ENCODE measurements around the gene AURKA.

DNA sequence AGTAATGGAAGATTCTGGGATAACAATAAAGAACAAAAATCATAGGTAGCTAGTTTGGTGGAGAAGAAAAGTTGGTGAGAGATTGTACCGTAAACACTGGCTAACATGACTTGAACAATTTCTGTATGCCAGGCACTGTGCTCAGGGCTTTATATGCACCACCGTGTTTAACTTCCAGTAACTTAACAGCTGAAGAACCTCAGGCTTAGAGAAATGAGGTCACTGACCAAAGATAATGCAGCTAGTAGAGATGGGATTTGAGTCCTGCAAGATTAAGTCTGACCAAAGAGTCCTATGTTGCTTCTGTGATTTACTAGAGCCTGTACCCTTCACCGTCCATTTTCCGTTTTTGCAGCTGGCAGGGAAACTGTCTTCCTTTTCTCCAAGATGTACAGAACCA is 3.2 kb upstream of the AURKA start:
- TF ChIP-seq, protein P1, sequence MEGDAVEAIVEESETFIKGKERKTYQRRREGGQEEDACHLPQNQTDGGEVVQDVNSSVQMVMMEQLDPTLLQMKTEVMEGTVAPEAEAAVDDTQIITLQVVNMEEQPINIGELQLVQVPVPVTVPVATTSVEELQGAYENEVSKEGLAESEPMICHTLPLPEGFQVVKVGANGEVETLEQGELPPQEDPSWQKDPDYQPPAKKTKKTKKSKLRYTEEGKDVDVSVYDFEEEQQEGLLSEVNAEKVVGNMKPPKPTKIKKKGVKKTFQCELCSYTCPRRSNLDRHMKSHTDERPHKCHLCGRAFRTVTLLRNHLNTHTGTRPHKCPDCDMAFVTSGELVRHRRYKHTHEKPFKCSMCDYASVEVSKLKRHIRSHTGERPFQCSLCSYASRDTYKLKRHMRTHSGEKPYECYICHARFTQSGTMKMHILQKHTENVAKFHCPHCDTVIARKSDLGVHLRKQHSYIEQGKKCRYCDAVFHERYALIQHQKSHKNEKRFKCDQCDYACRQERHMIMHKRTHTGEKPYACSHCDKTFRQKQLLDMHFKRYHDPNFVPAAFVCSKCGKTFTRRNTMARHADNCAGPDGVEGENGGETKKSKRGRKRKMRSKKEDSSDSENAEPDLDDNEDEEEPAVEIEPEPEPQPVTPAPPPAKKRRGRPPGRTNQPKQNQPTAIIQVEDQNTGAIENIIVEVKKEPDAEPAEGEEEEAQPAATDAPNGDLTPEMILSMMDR (IDR thresholded peaks at IDR 0.05; ENCODE audit: insufficient read depth, low read length, poor library complexity, severe bottlenecking), result no peak
- TF ChIP-seq EZH2phosphoT487 (conservative IDR thresholded peaks at IDR 0.05; ENCODE audit: low read length), result no peak

Measured in SU-DHL-6 (cell line).